Esophagus (tissue), 2 donors: ENCODE data around the gene CTTNBP2NL. TPM values are rescaled to one million over a fixed set of nuclear protein-coding genes. Genes with fewer than 3 reads are reported as not detected.
"Not testable (repeated sequence)": the region's sequence is repeated elsewhere in the genome, so short reads cannot be mapped to it uniquely, and the experiment has no call there.

Experiments
- H3K27ac ChIP-seq, 2 donors: one replicate each; pipeline ENCODE4 v1.5.1; 2013; ENCODE audit warnings: low read depth in 2 of 2, mild to moderate bottlenecking in 2 of 2, inconsistent platforms in 1 of 2, low read length in 1 of 2, moderate library complexity in 1 of 2
- H3K27me3 ChIP-seq, 2 donors: one replicate each; pipeline ENCODE4 v1.6.1; 2013; ENCODE audit warnings: low read length in 2 of 2, control low read depth in 1 of 2, mild to moderate bottlenecking in 1 of 2; ENCODE audit not compliant: insufficient read depth in 2 of 2, control insufficient read depth in 1 of 2
- H3K36me3 ChIP-seq, 2 donors: one replicate each; pipeline ENCODE4 v1.6.1; 2013; ENCODE audit warnings: low read length in 1 of 2; ENCODE audit not compliant: control insufficient read depth in 2 of 2, insufficient read depth in 2 of 2
- H3K4me1 ChIP-seq, 2 donors: one replicate each; pipeline ENCODE4 v1.6.1; 2013; ENCODE audit warnings: low read length in 1 of 2; ENCODE audit not compliant: control insufficient read depth in 2 of 2, insufficient read depth in 2 of 2
- H3K4me3 ChIP-seq, 2 donors: one replicate each; pipeline ENCODE4 v1.5.1; 2013; ENCODE audit warnings: low read length in 2 of 2, mild to moderate bottlenecking in 2 of 2, low read depth in 1 of 2, moderate library complexity in 1 of 2
- H3K9me3 ChIP-seq, 2 donors: one replicate each; pipeline ENCODE4 v1.6.1; 2013; ENCODE audit warnings: mild to moderate bottlenecking in 2 of 2, low read depth in 1 of 2, low read length in 1 of 2, moderate library complexity in 1 of 2; ENCODE audit not compliant: control insufficient read depth in 2 of 2, insufficient read depth in 1 of 2
- WGBS, 2 donors: extraction: QIAGEN DNeasy Blood & Tissue Kit; methylation state at CpG; one replicate each; pipeline ENCODE4 v1.1.7; 2013; 5-methylcytosine and 5-hydroxymethylcytosine counted together
- polyA plus RNA-seq, 2 donors: library from polyadenylated mRNA; stranded (reverse); fragments of 200-250 nt; gene quantifications; one replicate each; pipeline ENCODE4 v1.2.3, GENCODE V29; 2013
- donor health status: healthy with polysubstance abuse.
- donor health status: Bipolar disorder and iron deficiency.

Gene CTTNBP2NL
- polyA plus RNA-seq, 2 donors, result 9.4 to 14.0 TPM

DNA sequence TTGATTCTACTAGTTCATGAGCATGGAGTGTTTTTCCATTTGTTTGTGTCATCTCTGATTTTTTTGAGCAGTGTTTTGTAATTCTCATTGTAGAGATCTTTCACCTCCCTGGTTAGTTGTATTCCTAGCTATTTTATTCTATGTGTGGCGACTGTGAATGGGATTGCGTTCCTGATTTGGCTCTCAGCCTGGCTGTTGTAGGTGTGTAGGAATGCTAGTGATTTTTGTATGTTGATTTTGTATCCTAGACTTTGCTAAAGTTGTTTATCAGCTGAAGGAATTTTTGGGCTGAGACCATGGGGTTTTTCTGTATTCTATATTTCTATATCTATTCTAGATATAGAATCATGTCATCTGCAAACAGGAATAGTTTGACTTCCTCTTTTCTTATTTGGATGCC lies 42.1 kb downstream of the CTTNBP2NL start:
- not testable (repeated sequence) for H3K9me3 ChIP-seq, H3K27me3 ChIP-seq, H3K27ac ChIP-seq, H3K36me3 ChIP-seq, H3K4me3 ChIP-seq, H3K4me1 ChIP-seq
- WGBS, 2 donors, result 63 to 73% methylated on average over 2 of the region's 2 CpGs

DNA sequence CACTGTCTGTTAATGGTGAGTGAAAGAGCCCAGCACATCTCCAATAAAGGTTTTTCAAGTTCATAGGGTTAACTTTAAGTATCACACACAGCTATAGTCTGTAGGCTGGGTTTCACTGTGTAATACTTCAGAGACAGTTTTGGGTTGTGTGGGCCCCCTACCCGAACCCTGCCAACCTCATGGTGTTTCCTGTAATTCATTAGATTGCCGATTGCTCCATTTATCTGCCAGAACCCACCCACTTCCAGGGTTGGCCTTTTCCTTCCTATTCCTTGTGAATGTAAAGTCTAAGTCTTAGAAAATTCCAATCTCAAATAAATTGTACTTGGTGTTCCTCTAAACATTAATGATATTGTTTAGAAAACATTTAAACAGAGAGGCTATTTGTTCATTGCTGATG lies 43.6 kb downstream of the CTTNBP2NL start:
- Histone ChIP-seq H3K9me3 (no peaks in the 10 kb centered on the region), H3K4me1 (no peaks in the 10 kb centered on the region), H3K27ac (no peak overlapping the region), H3K4me3 (no peak overlapping the region), H3K27me3 (no peaks in the 10 kb centered on the region), H3K36me3 (no peaks in the 10 kb centered on the region)
- 60 to 67% methylated on average over 2 of the region's 2 CpGs for WGBS, 2 donors

GRCh38 chr1:112440574-112440973 lies 44.6 kb downstream of the CTTNBP2NL start:
- H3K27ac ChIP-seq, result no peak overlapping the region
- H3K4me1 ChIP-seq, result peaks cover 0 to 3% of the 10 kb centered on the region in 2 donors
- WGBS, 2 donors, result 81 to 85% methylated on average over 5 of the region's 5 CpGs
- H3K4me3 ChIP-seq, result no peak overlapping the region
- no peaks in the 10 kb centered on the region for H3K36me3 ChIP-seq
- H3K27me3 ChIP-seq, result no peaks in the 10 kb centered on the region
- no peaks in the 10 kb centered on the region for H3K9me3 ChIP-seq

GRCh38 chr1:112444269-112444668 lies 48.3 kb downstream of the CTTNBP2NL start:
- H3K27ac ChIP-seq, result no peak overlapping the region
- WGBS, 2 donors, result 33 to 51% methylated on average over 1 of the region's 1 CpG
- H3K4me1 ChIP-seq, result peaks cover 0 to 3% of the 10 kb centered on the region in 2 donors
- no peaks in the 10 kb centered on the region for H3K27me3 ChIP-seq
- no peak overlapping the region for H3K4me3 ChIP-seq
- H3K36me3 ChIP-seq, result peaks cover 0 to 2% of the 10 kb centered on the region in 2 donors
- no peaks in the 10 kb centered on the region for H3K9me3 ChIP-seq

GRCh38 chr1:112445596-112445995 lies 49.6 kb downstream of the CTTNBP2NL start:
- peaks cover 0 to 2% of the 10 kb centered on the region in 2 donors for H3K36me3 ChIP-seq
- H3K9me3 ChIP-seq, result no peaks in the 10 kb centered on the region
- peaks cover 0 to 3% of the 10 kb centered on the region in 2 donors for H3K4me1 ChIP-seq
- 67 to 72% methylated on average over 1 of the region's 1 CpG for WGBS, 2 donors
- no peak overlapping the region for H3K4me3 ChIP-seq
- no peaks in the 10 kb centered on the region for H3K27me3 ChIP-seq
- no peak overlapping the region for H3K27ac ChIP-seq

DNA sequence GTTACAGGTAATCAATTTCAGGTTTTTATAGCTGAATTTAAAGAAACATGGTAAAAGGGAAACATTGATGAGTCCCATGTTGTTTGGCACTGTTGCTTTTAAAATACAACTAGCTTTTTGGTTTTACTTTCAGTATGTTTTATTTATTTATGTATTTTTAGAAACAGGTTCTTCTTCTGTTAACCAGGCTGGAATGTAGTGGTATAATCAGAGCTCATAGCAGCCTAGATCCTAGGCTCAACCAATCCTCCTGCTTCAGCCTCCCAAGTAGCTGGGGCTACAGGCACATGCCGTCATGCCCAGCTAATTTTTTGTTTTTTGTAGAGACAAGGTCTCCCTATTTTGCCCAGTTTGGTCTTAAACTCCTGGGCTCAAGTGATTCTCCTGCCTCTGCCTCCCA lies 50.4 kb downstream of the CTTNBP2NL start:
- peaks cover 0 to 2% of the 10 kb centered on the region in 2 donors for H3K36me3 ChIP-seq
- H3K27ac ChIP-seq, result no peak overlapping the region
- no peaks in the 10 kb centered on the region for H3K27me3 ChIP-seq
- WGBS, 2 donors, result 91 to 96% methylated on average over 1 of the region's 1 CpG
- no peaks in the 10 kb centered on the region for H3K9me3 ChIP-seq
- no peak overlapping the region for H3K4me3 ChIP-seq
- peaks cover 0 to 3% of the 10 kb centered on the region in 2 donors for H3K4me1 ChIP-seq

- no peaks in the 10 kb centered on the region for H3K27me3 ChIP-seq
- H3K4me3 ChIP-seq, result no peak overlapping the region
- peaks cover 0 to 3% of the 10 kb centered on the region in 2 donors for H3K4me1 ChIP-seq
- WGBS, 2 donors, result 76 to 83% methylated on average over 8 of the region's 8 CpGs
- peaks cover 0 to 2% of the 10 kb centered on the region in 2 donors for H3K36me3 ChIP-seq
- no peak overlapping the region for H3K27ac ChIP-seq
- H3K9me3 ChIP-seq, result no peaks in the 10 kb centered on the region
Measured at GRCh38 chr1:112448904-112449629, 53.1 kb downstream of the CTTNBP2NL start.

GRCh38 chr1:112449630-112449983 lies 53.6 kb downstream of the CTTNBP2NL start:
- no peak overlapping the region for H3K4me3 ChIP-seq
- H3K27me3 ChIP-seq, result no peaks in the 10 kb centered on the region
- H3K27ac ChIP-seq, result no peak overlapping the region
- peaks cover 0 to 3% of the 10 kb centered on the region in 2 donors for H3K4me1 ChIP-seq
- H3K9me3 ChIP-seq, result no peaks in the 10 kb centered on the region
- H3K36me3 ChIP-seq, result peaks cover 0 to 2% of the 10 kb centered on the region in 2 donors

DNA sequence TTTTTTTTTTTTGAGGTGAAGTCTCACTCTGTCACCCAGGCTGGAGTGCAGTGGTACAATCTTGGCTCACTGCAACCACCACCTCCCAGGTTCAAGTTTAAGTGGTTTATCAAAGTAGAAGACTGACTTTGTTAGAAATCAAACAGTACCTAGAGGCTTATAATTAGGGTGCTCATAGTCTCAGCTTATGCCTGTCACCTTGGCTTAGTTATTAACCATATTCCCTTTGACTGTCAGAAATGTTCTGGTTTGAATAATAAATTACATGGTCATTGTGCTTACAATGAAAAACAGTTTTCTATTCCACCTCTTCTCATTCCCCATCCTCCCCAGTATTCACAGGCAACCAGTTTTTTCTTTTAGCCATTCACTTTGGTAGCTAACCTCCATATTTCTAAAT lies 54.8 kb downstream of the CTTNBP2NL start:
- Histone ChIP-seq H3K27me3 (no peaks in the 10 kb centered on the region), H3K9me3 (no peaks in the 10 kb centered on the region), H3K4me3 (no peak overlapping the region), H3K4me1 (no peaks in the 10 kb centered on the region), H3K27ac (no peak overlapping the region), H3K36me3 (peaks cover 0 to 2% of the 10 kb centered on the region in 2 donors)

DNA sequence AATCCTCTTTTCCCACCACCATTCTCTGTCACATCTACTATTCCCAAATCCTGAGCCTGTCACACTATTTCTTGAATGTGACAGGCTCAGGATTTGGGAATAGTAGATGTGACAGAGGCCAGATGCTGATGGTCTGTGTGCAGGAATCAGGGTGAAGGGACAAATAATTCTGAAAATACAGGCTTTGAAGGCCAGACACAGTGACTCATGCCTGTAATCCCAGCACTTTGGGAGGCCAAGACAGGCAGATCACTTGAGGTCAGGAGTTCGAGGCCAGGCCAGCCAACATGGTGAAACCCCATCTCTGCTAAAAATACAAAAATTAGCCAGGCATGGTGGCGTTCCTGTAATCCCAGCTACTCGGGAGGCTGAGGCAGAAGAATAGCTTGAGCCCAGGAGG lies 55.3 kb downstream of the CTTNBP2NL start:
- H3K36me3 ChIP-seq, H3K27ac ChIP-seq, H3K9me3 ChIP-seq, H3K27me3 ChIP-seq, H3K4me1 ChIP-seq, H3K4me3 ChIP-seq: not testable (repeated sequence)
- WGBS, 2 donors, result 51 to 65% methylated on average over 3 of the region's 3 CpGs
